ENCODE results near the gene CCT6B. TPM values are rescaled to one million over a fixed set of nuclear protein-coding genes. Genes with fewer than 3 reads are reported as not detected.

CCT6B gene
- total RNA-seq, 1 experiment from 2014 or later: 0.60 TPM

GRCh38 chr17:34979153-34979552 lies 17.9 kb upstream of the CCT6B start:
- Histone ChIP-seq H3K9me3 (ENCODE audit: low read depth, low read length, poor library complexity, severe bottlenecking) (no peaks in the 10 kb centered on the region), H3K4me3 (ENCODE audit: low read depth, low read length, poor library complexity, severe bottlenecking) (no peak overlapping the region), H3K27me3 (replicated peaks; ENCODE audit: insufficient read depth, low read depth, low read length, poor library complexity) (no peaks in the 10 kb centered on the region), H3K27ac (ENCODE audit: low read depth, low read length, poor library complexity, severe bottlenecking) (no peak overlapping the region), H3K36me3 (ENCODE audit: insufficient read depth, low read length, poor library complexity, severe bottlenecking) (no peaks in the 10 kb centered on the region), H3K4me1 (ENCODE audit: insufficient read depth, low read length, poor library complexity, severe bottlenecking) (peaks cover 5% of the 10 kb centered on the region)
- intact Hi-C loops (cut with micrococcal nuclease; ENCODE audit: unreplicated experiment): no loop called here
- BruUV-seq (replicated peaks): no TSS peak
- CTCF ChIA-PET: no interaction called here
- no peak for DNase-seq (ENCODE audit: low spot score)
- no peak for TF ChIP-seq CTCF (conservative IDR thresholded peaks at IDR 0.05; ENCODE audit: low read depth, low read length)
- no peak for TF ChIP-seq EZH2 (IDR thresholded peaks at IDR 0.05; ENCODE audit: borderline replicate concordance, low read depth, low read length, poor library complexity, severe bottlenecking)
- POLR2A ChIA-PET (ENCODE audit: low non-redundant PET): no interaction called here

- no TSS peak for BruUV-seq (replicated peaks)
- Histone ChIP-seq H3K4me3 (ENCODE audit: low read depth, low read length, poor library complexity, severe bottlenecking) (no peak overlapping the region), H3K27ac (ENCODE audit: low read depth, low read length, poor library complexity, severe bottlenecking) (no peak overlapping the region), H3K4me1 (ENCODE audit: insufficient read depth, low read length, poor library complexity, severe bottlenecking) (peaks cover 5% of the 10 kb centered on the region), H3K9me3 (ENCODE audit: low read depth, low read length, poor library complexity, severe bottlenecking) (no peaks in the 10 kb centered on the region), H3K36me3 (ENCODE audit: insufficient read depth, low read length, poor library complexity, severe bottlenecking) (no peaks in the 10 kb centered on the region), H3K27me3 (replicated peaks; ENCODE audit: insufficient read depth, low read depth, low read length, poor library complexity) (no peaks in the 10 kb centered on the region)
- intact Hi-C loops (cut with micrococcal nuclease; ENCODE audit: unreplicated experiment): no loop called here
- ChIA-PET POLR2A (ENCODE audit: low non-redundant PET) (no interaction called here), CTCF (no interaction called here)
- DNase-seq (ENCODE audit: low spot score): no peak
- TF ChIP-seq EZH2 (IDR thresholded peaks at IDR 0.05; ENCODE audit: borderline replicate concordance, low read depth, low read length, poor library complexity, severe bottlenecking) (no peak), CTCF (conservative IDR thresholded peaks at IDR 0.05; ENCODE audit: low read depth, low read length) (no peak)
Observed at GRCh38 chr17:34974794-34975785, 13.8 kb upstream of the CCT6B start.

GRCh38 chr17:34974179-34974578 lies 12.9 kb upstream of the CCT6B start:
- intact Hi-C loops (cut with micrococcal nuclease; ENCODE audit: unreplicated experiment): no loop called here
- CTCF ChIA-PET: interaction anchor here (0.6 kb wide), 1 partner anchor 81 kb away, joined by 8 read pairs; no protein-coding TSS in a partner anchor

More at GRCh38 chr17:34974179-34974578, 12.9 kb upstream of the CCT6B start:
- BruUV-seq (replicated peaks): no TSS peak
- Histone ChIP-seq H3K4me3 (ENCODE audit: low read depth, low read length, poor library complexity, severe bottlenecking) (no peak overlapping the region), H3K4me1 (ENCODE audit: insufficient read depth, low read length, poor library complexity, severe bottlenecking) (no peaks in the 10 kb centered on the region), H3K9me3 (ENCODE audit: low read depth, low read length, poor library complexity, severe bottlenecking) (no peaks in the 10 kb centered on the region), H3K27ac (ENCODE audit: low read depth, low read length, poor library complexity, severe bottlenecking) (no peak overlapping the region), H3K27me3 (replicated peaks; ENCODE audit: insufficient read depth, low read depth, low read length, poor library complexity) (no peaks in the 10 kb centered on the region), H3K36me3 (ENCODE audit: insufficient read depth, low read length, poor library complexity, severe bottlenecking) (no peaks in the 10 kb centered on the region)
- POLR2A ChIA-PET (ENCODE audit: low non-redundant PET): no interaction called here
- DNase-seq (ENCODE audit: low spot score): no peak
- TF ChIP-seq CTCF (conservative IDR thresholded peaks at IDR 0.05; ENCODE audit: low read depth, low read length) (no peak), EZH2 (IDR thresholded peaks at IDR 0.05; ENCODE audit: borderline replicate concordance, low read depth, low read length, poor library complexity, severe bottlenecking) (no peak)

Data from A673 (cell line).